HL-60/S4 treated with retinoic acid at 250 ng/mL for 4 days and 3 days (cell line): ENCODE measurements around the gene JCHAIN.
"Not testable (repeated sequence)": the region's sequence is repeated elsewhere in the genome, so short reads cannot be mapped to it uniquely, and the experiment has no call there.

Experiments used
- in situ Hi-C: fragments of 300-500 bp; cut with MboI; formaldehyde crosslinking; loops from 2 replicates; pipeline ENCODE4 v1.7.0; 2022; ENCODE audit warnings: low sequenced_read_pairs

The JCHAIN gene

DNA sequence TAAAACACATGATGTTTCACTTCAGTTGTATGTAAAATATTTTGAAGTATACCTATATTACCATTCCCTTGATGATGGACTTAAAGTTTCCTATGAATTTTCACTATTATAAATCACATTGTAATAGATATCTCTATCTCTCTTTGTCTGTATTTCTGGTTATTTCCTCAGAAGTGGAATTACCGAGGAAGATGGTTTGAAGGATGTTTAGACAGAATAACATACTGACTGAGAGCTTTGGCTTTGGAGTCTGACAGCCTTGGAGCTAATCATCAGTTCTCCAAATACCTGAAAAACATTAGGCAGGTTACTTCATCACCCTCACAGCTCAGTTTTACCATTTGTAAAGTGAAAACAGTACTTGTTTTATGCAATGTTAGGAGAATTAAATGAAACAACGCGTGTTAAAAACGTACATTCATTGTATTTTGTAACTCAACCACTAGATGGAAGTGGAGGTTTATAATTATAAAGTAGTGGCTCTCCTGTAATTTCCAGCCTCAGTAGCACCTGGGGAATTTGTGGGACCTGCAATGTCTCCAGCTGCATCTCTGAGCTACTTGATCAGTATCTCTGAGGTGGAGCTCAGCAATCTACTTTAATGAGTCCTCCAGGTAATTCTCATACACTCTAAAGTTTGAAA is 14.3 kb downstream of the JCHAIN start:
- in situ Hi-C loops = no loop called here

DNA sequence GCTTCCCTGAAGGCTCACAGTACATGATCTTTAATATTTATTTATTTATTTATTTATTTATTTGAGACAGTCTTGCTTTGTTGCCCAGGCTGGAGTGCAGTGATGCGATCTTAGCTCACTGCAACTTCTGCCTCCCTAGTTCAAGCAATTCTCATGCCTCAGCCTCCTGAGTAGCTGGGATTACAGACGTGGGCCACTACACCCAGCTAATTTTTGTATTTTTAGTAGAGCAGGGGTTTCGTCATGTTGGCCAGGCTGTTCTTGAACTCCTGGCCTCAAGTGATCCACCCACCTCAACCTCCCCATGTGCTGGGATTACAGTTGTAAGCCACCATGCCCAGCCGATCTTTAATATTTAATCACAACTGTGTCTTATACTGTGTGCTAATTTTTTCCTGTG is 15.6 kb downstream of the JCHAIN start:
- in situ Hi-C loops = not testable (repeated sequence)

DNA sequence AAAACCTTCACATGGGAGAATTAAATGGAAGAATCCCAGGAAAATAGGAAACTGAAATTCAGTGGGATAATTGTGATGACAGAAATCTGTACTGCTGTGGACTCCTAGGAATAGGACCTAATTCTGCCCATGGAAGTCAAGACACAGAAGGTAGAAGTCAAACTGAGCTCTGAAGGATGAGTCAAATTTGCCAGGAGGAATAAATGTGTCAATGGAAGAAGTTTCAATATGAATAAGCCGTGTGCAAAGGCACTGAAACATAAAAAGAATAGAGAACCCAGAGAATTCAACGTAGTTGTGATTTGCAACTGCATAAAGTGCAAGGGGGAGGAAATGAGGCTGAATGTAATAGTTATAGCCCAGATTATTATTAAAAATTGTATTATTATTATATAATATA is 26.1 kb downstream of the JCHAIN start:
- in situ Hi-C loops = loop anchor here (25.0 kb wide), 1 partner anchor 1072 kb away; no protein-coding TSS in a partner anchor

GRCh38 chr4:70637239-70637913 is 28.9 kb downstream of the JCHAIN start:
- in situ Hi-C loops = loop anchor here (25.0 kb wide), 1 partner anchor 1075 kb away; no protein-coding TSS in a partner anchor

GRCh38 chr4:70634482-70634881 is 31.8 kb downstream of the JCHAIN start:
- in situ Hi-C loops = loop anchor here (25.0 kb wide), 1 partner anchor 1078 kb away; no protein-coding TSS in a partner anchor

DNA sequence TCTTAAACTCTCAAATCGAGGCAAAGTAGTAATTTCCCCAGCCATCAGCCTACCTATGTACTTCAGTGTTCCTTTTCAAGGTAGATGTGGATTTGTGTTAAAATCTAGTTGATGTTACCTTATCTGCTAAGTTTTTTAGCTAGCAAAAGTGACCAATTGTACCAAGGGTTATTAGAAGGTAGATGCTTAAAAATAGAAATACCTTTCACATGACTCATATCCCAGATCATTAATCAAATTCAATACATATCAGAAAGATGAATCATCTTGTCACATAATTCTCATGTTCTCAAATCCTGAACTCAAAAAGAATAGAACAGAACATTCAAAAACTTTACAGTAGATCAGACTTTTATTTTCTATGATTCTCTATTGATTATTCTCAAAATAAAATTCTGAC is 34.3 kb downstream of the JCHAIN start:
- in situ Hi-C loops = loop anchor here (25.0 kb wide), 1 partner anchor 1080 kb away; no protein-coding TSS in a partner anchor

DNA sequence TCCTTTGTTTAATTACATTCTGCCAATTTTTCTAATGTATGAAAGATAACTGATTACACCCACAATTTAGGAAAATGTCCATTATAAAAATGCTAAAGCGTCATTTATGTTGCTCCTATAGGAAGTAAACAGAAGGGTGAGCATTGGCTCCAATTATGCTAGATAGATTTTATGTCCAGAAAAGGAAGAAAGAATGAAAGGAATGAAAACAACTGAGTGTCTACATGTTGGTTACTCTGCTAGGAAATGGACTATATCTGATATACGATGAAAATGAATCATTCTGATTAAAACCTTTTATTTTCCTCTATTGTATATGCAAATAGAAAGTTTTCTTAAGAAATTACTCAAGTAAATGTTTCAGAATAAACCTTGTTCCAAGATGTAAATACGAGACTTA is 36.1 kb downstream of the JCHAIN start:
- in situ Hi-C loops = loop anchor here (25.0 kb wide), 1 partner anchor 1082 kb away; no protein-coding TSS in a partner anchor

DNA sequence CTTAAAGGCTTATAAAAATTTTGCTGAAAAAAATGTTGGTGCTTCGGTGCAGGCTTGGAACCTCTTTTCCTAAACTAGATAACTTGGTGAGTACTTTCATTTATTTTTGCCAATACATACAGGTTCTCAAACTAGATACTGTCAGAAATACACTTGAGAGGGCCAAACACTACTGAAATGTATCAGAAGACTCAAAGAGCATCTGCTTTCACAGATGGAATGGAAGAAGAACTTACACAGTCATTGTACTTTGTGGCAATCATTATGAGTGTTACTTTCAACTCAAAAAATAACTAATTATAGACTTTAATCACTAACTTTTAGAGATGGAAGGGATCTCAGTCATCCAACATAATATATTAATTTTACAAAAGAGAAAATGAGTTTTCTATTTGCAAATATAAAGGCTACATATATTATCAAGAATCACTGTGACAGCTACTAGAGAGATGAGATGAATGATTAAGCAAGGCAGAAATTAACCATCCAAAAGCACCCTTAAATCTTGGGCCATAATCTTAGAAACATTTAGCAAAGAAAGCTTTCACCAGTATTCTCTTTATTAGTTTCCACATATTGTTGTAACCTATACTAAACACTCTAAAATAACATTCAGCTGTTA is 36.7 kb downstream of the JCHAIN start:
- in situ Hi-C loops = loop anchor here (25.0 kb wide), 1 partner anchor 1083 kb away; no protein-coding TSS in a partner anchor

DNA sequence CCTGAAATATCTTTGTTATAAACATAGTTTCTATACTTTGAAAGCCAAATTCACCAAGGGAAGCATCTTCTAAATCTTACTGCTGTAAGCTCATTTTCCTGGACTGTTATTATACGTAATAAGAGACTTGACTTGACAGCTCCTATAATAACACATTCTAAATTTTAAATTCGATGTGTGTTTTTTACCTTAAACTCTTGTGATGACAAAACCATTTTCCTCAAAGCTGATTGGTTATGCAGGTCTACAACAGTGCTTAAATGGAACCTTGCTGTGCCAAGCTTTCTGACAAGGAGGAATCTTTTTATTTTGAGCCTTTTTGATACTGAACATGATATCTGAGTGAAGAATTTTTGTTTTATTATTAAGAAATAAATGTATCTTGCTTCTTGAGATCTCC is 37.9 kb downstream of the JCHAIN start, which contains the start of gene ENAM:
ENAM (plus strand) TSS at position 301 of the 400 bp plus-strand sequence. CDS start 757 bp downstream, outside the sequence.
- in situ Hi-C loops = loop anchor here (25.0 kb wide), 1 partner anchor 1084 kb away; no protein-coding TSS in a partner anchor

GRCh38 chr4:70627620-70628019 is 38.7 kb downstream of the JCHAIN start:
- in situ Hi-C loops = loop anchor here (25.0 kb wide), 1 partner anchor 1085 kb away; no protein-coding TSS in a partner anchor

DNA sequence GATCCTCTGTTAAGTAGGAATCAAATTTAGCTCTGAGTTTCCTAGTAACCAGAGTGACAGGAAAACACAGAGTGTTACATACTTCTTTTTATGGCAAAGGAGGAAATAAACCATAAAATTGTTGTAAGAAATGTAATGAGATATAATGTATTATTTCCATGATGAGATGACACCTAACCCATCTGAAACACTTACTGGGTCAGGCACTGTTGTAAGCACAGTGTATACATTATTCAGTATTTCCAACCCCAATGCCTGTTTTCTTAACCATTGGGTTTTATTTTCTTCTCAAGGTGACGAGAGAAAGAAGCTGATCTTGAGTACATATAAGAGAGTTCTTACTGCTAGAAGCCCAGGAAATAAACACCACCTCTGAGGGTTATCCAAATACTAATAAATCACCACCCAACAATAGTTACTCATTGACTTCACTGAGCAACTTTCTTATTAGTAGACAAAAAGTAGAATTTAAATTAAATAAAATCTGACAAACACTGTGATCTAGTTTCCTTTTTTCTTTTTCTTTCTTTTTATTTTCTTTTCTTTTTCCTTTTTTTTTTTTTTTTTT is 42.0 kb downstream of the JCHAIN start:
- in situ Hi-C loops = no loop called here

GRCh38 chr4:70623323-70623722 is 43.0 kb downstream of the JCHAIN start:
- in situ Hi-C loops = no loop called here

DNA sequence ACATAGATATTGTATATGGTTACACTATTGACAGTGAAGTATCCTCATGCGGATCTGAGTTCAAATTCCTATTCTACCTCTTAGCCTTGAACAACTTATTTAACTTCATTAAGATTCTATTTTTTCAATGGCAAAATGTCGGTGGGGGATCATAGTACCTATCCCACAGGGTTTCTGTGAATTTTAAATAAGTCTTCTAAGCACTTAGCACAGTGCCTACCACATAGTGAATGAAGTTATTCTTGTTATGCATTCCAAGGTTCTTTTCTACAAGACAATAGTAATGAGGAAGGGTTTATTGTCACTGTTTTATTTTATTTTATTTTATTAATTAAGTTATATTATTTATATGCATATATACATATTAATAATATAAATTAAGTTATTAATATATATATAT is 46.5 kb downstream of the JCHAIN start:
- in situ Hi-C loops = no loop called here

DNA sequence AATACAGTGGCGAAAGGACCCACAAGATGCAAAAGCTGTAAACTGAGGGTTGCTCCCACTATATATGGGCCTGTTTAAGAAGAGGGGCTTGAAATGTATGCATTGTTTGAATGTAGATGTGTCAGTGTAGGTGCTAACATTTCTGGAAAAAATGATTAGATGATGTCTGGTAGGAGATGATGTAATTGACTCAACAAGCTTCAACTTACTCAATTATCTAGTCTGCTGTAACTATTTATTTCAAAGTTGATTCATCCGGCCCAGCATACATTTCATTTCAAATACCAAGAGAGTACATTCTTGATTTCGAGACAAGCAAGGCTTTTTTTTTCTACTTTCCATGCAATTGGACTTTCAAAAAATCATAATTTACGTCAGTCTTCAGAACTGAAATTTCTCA is 47.0 kb downstream of the JCHAIN start:
- in situ Hi-C loops = no loop called here

DNA sequence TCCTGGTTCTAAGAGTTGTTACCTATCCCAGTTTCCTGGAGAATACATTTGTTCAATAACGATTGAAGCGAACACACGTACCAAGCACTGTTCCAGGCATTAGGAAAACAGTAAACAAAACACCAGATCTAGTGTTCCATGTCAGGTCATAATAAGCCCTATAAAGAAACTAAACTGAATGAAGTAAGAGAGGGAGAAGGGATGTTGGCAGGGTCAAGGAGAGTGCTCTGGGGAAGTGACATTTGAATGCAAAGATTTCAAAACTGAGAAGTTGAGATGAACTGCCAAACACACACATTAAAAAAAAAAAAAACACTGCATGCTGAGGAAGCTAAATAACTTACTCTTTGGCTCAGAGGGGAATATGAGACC is 52.1 kb downstream of the JCHAIN start:
- in situ Hi-C loops = no loop called here

DNA sequence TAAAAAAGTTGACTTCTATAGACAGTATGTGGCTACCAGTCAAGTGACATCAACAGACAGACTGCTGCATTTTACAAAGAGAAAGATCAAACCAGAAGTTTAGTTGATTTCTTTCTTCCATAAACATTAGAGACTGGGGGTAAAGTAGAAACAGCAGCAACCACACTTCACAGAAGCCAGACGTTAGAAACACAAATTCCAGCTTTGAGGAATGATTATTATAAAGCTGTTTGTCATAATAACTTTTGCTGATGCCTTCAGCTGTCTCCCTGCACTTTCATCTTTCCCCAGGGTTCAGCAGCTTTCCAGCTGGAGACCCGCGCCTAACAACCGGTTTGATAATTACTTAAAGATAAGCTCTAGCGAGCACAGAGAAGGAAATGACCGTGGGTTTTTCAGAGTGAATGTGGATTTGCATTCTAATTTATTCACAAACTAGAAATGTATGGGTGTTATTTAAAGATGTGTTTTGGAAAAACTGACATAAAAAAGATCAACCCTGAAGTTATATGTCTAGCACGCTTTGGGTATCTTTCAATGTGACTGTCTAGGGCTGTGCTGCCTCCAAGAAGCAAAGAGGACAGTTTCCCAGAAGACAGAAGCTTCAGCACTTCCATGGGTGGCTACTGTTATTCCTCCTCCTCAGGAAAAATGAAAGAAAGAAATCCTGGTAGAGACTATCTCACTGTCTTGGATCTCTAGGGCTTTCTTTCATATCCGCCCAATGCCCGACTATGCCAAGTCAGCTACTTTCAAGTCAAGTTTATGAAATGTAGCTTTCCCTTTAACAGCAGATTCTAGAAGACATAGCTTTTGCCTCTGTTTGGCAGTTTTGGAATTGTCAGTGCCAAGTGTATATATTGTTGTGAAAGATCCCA is 52.8 kb downstream of the JCHAIN start:
- in situ Hi-C loops = no loop called here

- in situ Hi-C loops = no loop called here
Observed at GRCh38 chr4:70608324-70608723, 58.0 kb downstream of the JCHAIN start.

- in situ Hi-C loops = no loop called here
Observed at GRCh38 chr4:70607334-70607853, 58.9 kb downstream of the JCHAIN start.

DNA sequence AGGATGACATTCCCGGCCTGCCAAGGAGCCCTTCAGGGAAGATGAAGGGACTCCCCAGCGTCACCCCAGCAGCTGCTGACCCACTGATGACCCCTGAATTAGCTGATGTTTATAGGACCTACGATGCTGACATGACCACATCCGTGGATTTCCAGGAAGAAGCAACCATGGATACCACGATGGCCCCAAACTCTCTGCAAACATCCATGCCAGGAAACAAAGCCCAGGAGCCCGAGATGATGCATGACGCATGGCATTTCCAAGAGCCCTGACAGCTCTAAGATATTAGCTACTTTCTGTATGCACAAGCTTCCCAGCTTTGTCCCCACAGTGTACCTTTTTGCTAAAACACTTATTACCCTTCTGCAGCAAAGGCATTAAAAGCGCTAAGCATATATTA is 59.8 kb downstream of the JCHAIN start:
- in situ Hi-C loops = no loop called here
